ENCODE measurements around the gene ATL1. TPM values are rescaled to one million over a fixed set of nuclear protein-coding genes. Genes with fewer than 3 reads are reported as not detected.
"Not testable (repeated sequence)": the region's sequence is repeated elsewhere in the genome, so short reads cannot be mapped to it uniquely, and the experiment has no call there.

ATL1 gene
- total RNA-seq, 2 experiments from 2014 or later: 0.60 to 1.4 TPM

DNA sequence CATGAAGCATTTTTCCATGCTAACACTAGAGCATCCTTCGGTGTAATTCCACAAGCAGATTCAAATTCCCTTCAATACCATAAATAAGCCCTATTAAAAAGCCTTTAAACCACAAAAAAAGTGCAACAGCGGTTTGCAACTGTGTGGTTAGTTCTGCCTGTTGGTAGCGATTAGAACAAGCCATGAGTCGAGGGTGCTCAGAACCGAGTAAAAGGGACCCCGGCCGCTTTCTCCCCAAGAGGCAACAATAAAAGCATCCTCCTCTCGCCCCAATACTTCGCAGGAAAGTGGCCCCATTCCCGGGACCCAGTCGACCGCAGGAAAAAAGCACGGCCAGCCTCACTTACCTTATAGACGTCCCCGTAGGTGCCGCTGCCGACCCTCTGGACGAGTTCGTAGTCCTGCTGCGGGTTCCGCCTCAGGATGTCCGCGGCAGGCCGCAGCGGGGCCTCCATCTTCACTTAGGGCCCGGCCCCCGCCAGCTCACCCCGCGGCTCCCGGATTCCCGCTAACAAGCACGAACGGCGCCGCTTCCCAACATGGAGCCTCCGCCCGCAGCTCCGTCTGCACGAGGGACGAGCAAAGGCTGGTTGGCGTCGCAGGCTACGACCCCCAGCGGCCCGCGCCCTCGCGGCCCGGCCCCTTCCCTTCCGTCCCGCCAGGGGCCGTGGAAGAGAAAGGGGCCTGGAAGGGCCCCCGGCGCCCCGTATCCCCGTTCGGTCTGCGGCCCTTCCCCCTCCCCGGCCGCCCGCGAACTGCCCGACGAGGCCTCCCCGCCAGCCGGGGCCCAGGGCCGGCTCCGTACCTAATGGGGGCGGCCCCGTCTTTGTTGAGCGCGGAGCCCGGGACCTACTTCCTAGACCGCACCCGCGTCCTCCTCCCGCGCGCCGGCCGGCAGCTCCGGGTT, 28.1 kb upstream of the ATL1 start:
- H3K4me3 Mint-ChIP-seq: peak overlapping the region; percentile 93
- peak; percentile 42 for DNase-seq
- H3K9me3 Mint-ChIP-seq: peaks cover 8% of the 10 kb centered on the region
- H3K27me3 Mint-ChIP-seq: no peaks in the 10 kb centered on the region
- peak overlapping the region; percentile 80 for H3K27ac Mint-ChIP-seq
- H3K4me1 Mint-ChIP-seq: peaks cover 37% of the 10 kb centered on the region
- peaks cover 15% of the 10 kb centered on the region for H3K36me3 Mint-ChIP-seq

DNA sequence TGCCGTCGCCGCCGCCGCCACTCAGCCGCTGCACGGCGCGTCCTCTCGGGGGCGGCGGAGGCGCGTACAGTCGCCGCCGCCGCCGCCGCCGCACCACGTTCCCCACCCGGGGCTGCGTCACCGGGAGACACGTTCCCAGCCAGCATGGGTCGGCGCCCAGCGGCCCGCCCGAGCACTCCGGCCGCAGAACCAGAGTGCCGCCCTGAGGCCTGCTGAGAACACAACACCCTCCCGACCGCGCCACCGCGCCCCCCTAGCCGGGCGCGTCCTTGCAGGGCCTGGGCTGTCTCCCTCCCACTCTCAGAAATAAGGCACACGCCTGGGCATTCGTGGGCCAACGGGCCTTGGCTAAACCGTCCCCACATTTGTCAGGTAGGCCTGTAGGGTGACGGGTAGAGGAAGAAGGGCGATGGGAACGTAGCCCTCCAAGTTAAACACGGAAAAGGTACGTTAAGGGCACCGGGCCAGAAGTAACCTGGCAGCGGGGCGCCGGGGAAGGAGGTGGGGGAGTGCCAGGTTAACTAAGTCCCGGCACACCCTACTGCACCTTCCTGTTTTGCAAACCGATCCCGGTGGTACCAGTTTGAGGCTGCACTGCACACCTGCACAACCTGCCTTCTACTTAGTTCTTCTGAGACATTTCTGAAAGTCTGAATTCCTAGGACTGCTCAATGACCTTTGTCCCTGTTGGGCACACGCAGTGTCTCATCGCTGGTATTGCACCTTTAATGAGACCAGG, 27.3 kb upstream of the ATL1 start, which contains the start of gene MAP4K5:
TSS of gene MAP4K5 (minus strand) at position 68 of the 739 bp plus-strand sequence. CDS start 520 bp downstream, outside the sequence.
- Mint-ChIP-seq H3K9me3 (peaks cover 10% of the 10 kb centered on the region), H3K4me1 (peaks cover 37% of the 10 kb centered on the region), H3K27ac (peak within 1 kb of the TSS; percentile 80), H3K4me3 (peak within 1 kb of the TSS; percentile 93), H3K36me3 (peaks cover 20% of the 10 kb centered on the region), H3K27me3 (no peaks in the 10 kb centered on the region)
- peak; percentile 93 for DNase-seq

DNA sequence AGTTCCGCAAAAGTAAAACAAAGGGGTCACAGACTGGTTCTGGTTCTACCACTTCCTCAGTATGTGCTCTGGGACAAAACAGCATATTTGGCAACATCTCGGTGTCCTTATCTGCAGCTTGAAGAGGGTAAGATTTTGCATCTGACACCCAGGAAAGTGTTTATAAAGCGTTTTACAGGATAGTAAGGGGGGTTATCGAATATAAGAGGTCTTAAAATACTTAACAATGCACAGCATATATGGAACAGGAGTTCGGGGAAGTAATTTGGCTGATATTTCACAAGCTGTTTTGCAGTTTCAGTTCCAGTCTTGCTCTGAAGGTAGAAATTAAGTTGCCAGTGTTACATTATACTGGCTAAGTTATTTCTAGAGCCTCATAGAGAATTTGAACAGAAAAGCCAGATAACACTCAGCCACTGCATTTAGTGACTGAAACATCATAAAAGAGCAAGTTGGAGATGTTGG, 26.7 kb upstream of the ATL1 start:
- Mint-ChIP-seq H3K4me1 (peaks cover 33% of the 10 kb centered on the region), H3K27ac (peak overlapping the region; percentile 78), H3K36me3 (peaks cover 21% of the 10 kb centered on the region), H3K4me3 (peak overlapping the region; percentile 93), H3K27me3 (no peaks in the 10 kb centered on the region), H3K9me3 (peaks cover 16% of the 10 kb centered on the region)
- DNase-seq: no peak

DNA sequence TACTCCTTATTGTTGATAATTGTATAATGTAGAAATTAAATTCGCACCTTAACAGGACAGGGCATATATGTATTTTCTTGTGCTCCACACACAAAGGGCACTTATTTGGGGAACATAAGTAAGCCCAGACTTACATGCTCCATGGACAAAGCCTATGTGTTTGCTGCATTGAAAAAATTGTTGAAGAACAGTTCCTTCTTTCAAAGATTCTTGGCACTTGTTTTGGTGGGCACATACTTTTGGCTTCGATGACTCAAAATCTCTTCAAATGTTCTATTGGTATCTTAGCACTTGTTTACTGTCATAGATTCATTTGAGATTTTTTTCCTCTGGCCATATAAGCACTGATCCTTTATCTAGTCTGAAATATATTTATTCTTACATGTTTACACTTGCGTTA, 26.1 kb upstream of the ATL1 start:
- H3K4me3 Mint-ChIP-seq: no peak overlapping the region
- H3K36me3 Mint-ChIP-seq: peaks cover 21% of the 10 kb centered on the region
- peaks cover 16% of the 10 kb centered on the region for H3K9me3 Mint-ChIP-seq
- H3K27me3 Mint-ChIP-seq: no peaks in the 10 kb centered on the region
- no peak overlapping the region for H3K27ac Mint-ChIP-seq
- H3K4me1 Mint-ChIP-seq: peaks cover 33% of the 10 kb centered on the region
- DNase-seq: no peak

DNA sequence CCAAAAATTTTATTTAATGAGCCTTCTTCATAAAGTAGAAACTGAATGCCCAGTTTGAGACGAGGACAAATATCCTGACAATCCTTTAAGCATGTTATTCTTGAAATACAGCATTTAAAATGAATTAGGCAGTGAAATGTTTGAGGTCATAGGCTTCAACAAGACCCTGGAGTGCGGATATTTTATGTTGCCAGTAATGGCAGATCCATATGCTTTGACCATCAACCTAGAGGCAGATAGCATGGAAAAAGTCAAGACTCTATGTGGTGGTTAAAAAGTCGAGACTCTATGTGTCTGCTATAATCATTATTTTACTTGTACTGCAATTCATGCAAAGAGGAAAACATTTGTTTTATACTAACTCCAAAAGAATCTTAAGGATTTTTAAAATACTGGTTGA, 25.5 kb upstream of the ATL1 start:
- Mint-ChIP-seq H3K36me3 (peaks cover 21% of the 10 kb centered on the region), H3K4me3 (no peak overlapping the region), H3K27ac (no peak overlapping the region), H3K27me3 (no peaks in the 10 kb centered on the region), H3K9me3 (peaks cover 16% of the 10 kb centered on the region), H3K4me1 (peaks cover 29% of the 10 kb centered on the region)
- no peak for DNase-seq

DNA sequence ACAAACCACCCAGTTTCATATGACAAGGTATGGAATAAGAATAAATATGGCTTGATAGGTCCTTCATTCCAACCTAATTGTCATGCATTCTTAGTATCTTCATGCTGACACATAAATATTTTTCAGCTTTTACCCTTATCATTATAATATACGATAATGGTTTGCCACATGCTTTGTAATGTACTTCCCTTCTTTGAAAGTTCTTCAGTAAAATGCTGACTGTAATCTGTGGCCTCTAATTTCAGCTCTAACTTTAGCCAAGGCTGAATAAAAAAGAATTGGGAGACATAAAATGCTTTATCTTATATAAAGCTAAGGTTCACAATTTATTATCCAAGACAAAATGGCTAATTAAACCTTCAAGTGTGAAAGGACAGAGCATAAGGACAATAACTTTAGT, 24.9 kb upstream of the ATL1 start:
- H3K27ac Mint-ChIP-seq: no peak overlapping the region
- no peak overlapping the region for H3K4me3 Mint-ChIP-seq
- H3K27me3 Mint-ChIP-seq: no peaks in the 10 kb centered on the region
- H3K4me1 Mint-ChIP-seq: peaks cover 24% of the 10 kb centered on the region
- DNase-seq: no peak
- H3K36me3 Mint-ChIP-seq: peaks cover 19% of the 10 kb centered on the region
- H3K9me3 Mint-ChIP-seq: peaks cover 16% of the 10 kb centered on the region

DNA sequence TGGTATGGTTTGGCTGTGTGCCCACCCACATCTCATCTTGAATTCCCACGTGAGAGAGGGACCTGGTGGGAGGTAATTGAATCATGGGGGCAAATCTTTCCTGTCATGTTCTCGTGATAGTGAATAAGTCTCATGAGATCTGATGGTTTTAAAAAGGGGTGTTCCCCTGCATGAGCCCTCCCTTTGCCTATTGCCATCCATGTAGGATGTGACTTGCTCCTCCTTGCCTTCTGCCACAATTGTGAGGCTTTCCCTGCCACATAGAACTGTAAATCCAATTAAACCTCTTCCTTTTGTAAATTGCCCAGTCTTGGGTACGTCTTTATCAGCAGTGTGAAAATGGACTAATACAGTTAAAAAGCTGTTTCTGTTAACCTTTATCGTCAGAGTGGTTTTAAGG, 21.9 kb upstream of the ATL1 start:
- H3K27ac Mint-ChIP-seq, H3K27me3 Mint-ChIP-seq, H3K4me3 Mint-ChIP-seq, DNase-seq: not testable (repeated sequence)
- Mint-ChIP-seq H3K36me3 (peaks cover 17% of the 10 kb centered on the region), H3K9me3 (peaks cover 16% of the 10 kb centered on the region), H3K4me1 (peaks cover 17% of the 10 kb centered on the region)

DNA sequence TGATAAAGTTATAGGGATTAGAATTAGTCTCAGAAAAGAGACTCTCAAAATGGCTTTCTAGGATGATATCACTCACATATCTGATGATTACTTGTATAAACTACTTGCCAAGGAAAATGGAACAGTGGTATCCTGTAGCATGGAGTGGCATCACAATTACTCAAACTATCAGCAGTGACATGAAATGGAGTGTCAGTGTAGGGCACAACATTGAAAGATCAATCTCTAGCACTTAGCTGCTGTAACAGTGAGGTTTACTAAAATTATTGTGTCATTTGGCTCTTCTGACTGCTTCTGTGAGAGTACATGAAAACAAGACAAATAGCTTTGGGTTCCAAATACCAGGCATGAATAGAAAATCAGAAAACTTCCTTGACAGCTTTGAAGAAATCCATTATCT, 20.9 kb upstream of the ATL1 start:
- peaks cover 17% of the 10 kb centered on the region for H3K36me3 Mint-ChIP-seq
- H3K27ac Mint-ChIP-seq: no peak overlapping the region
- no peaks in the 10 kb centered on the region for H3K27me3 Mint-ChIP-seq
- H3K9me3 Mint-ChIP-seq: peaks cover 16% of the 10 kb centered on the region
- no peak for DNase-seq
- H3K4me1 Mint-ChIP-seq: peaks cover 13% of the 10 kb centered on the region
- H3K4me3 Mint-ChIP-seq: no peak overlapping the region

DNA sequence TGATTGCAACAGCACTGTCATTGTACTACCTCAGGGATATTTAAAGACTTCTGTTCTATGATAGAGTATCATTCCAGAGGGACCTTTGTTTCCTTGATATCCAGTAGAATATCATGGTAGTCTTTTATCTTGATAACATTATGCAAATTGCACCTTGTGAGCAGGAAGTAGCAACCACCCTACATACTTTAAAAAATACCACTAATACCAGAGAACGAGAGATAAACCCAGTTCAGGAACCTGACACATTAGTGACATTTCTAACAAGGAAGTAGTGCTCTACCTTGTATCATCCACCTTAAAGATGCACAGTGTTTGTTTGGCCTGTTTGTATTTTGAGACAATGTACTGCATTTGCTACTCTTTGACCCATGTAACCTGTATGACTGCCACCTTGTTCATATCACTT, 18.8 kb upstream of the ATL1 start:
- Mint-ChIP-seq H3K4me3 (no peak overlapping the region), H3K36me3 (peaks cover 14% of the 10 kb centered on the region), H3K27me3 (no peaks in the 10 kb centered on the region), H3K4me1 (peaks cover 13% of the 10 kb centered on the region), H3K9me3 (peaks cover 13% of the 10 kb centered on the region), H3K27ac (no peak overlapping the region)
- DNase-seq: no peak

DNA sequence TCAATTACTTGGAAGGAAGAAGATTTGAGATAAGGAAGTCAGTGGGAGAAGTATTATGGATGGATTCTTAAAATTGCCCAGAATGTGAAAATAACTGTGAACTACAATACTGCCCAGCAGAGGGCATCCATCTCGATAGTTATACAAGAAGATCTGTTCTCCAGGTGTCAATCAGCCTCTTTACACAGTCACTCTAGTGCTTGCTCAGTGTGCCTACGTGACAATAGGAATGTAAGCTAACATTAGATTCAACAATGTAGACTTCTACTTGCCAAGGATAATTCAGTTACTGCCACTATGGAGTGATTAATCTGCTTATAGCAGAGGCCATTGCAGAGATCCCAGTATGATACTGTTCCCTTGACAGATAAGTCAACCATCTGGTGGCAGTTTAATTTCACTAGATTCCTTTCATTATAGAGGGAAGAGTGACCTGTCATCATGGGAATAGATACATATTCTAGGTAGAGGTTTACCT, 17.0 kb upstream of the ATL1 start:
- no peak overlapping the region for H3K4me3 Mint-ChIP-seq
- peaks cover 3% of the 10 kb centered on the region for H3K36me3 Mint-ChIP-seq
- H3K27ac Mint-ChIP-seq: no peak overlapping the region
- H3K27me3 Mint-ChIP-seq: no peaks in the 10 kb centered on the region
- peaks cover 5% of the 10 kb centered on the region for H3K9me3 Mint-ChIP-seq
- peaks cover 13% of the 10 kb centered on the region for H3K4me1 Mint-ChIP-seq
- DNase-seq: no peak

DNA sequence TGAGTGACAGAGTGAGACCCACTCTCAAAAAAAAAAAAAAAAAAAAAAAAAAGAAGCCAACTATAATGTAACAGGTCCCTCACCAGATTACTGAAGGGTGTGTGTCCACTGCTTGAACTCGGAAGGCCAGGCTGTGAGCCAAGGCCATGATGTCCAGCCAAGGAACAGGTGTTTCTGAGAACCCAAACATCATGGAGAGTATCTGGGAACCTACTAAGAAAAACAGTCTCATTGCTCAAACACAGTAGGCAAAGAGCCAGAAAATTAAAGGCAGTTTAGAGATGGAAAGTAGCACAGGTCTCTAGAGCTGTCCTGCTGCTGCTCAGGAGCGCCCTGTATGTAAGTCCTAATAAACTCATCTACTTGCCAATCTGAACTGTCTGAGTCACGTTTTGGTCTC, 15.0 kb upstream of the ATL1 start:
- H3K27ac Mint-ChIP-seq: no peak overlapping the region
- no peak for DNase-seq
- peaks cover 13% of the 10 kb centered on the region for H3K4me1 Mint-ChIP-seq
- H3K27me3 Mint-ChIP-seq: no peaks in the 10 kb centered on the region
- H3K9me3 Mint-ChIP-seq: peaks cover 2% of the 10 kb centered on the region
- H3K4me3 Mint-ChIP-seq: no peak overlapping the region
- no peaks in the 10 kb centered on the region for H3K36me3 Mint-ChIP-seq

DNA sequence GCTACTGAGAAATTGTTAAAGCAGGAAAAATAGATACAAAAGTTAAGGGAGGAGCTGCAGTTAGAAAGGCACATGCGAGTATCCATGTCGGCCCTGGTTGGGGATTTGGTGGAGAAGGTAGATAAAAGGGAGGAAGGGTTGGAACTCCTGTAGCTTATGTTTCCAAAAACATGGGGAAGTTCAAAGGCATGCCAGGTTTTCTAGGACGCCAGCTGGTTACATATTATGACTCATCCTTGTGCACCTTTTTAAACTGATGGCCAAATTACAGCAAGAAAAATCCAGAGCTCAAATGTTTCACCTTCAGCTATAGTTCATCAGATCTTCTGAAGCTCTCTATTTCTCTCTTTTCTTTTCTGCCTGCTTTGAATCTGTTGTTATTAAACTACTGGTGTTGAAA, 14.3 kb upstream of the ATL1 start:
- peaks cover 13% of the 10 kb centered on the region for H3K4me1 Mint-ChIP-seq
- H3K9me3 Mint-ChIP-seq: peaks cover 2% of the 10 kb centered on the region
- peaks cover under 1% of the 10 kb centered on the region for H3K27me3 Mint-ChIP-seq
- H3K27ac Mint-ChIP-seq: no peak overlapping the region
- H3K4me3 Mint-ChIP-seq: no peak overlapping the region
- no peaks in the 10 kb centered on the region for H3K36me3 Mint-ChIP-seq
- DNase-seq: no peak

DNA sequence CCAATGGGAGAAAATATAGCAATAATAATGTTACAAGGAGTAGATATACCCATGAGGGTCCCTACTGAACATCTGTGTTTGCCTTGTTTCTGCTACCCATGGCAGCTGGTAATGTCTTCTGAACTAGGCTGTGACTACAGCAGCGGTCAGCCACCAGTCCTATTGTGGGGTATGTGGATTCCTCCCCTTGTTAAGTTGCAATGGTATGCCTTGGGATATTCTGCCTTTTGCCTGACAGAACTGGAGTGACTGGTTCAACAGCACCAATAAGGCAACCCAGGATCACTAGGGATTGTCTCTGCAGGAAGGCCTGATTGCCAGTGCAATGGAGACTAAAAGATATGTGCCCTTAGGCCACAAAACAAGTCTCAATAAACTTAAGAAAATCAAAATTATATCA, 9.7 kb upstream of the ATL1 start:
- Mint-ChIP-seq H3K36me3 (peaks cover 2% of the 10 kb centered on the region), H3K9me3 (peaks cover 20% of the 10 kb centered on the region), H3K27me3 (peaks cover 33% of the 10 kb centered on the region), H3K27ac (no peak overlapping the region), H3K4me1 (no peaks in the 10 kb centered on the region), H3K4me3 (no peak overlapping the region)
- DNase-seq: no peak

DNA sequence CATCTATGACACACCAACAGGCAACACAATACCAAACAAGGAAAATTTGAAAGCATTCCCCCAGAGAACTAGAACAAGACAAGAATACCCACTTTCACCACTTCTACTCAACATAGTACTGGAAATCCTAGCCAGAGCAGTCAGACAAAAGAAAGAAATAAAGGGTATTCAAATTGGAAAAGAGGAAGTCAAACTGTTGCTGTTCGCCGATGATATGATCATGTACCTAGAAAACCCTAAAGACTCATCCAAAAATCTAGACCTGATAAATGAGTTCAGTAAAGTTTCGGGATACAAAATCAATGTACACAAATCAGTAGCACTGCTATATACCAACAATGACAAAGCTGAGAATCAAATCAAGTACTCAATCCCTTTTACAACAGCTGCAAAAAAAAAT, 8.1 kb upstream of the ATL1 start:
- Mint-ChIP-seq H3K27ac (no peak overlapping the region), H3K4me3 (no peak overlapping the region), H3K4me1 (no peaks in the 10 kb centered on the region), H3K9me3 (peaks cover 20% of the 10 kb centered on the region), H3K36me3 (peaks cover 2% of the 10 kb centered on the region), H3K27me3 (peaks cover 44% of the 10 kb centered on the region)
- DNase-seq: no peak

DNA sequence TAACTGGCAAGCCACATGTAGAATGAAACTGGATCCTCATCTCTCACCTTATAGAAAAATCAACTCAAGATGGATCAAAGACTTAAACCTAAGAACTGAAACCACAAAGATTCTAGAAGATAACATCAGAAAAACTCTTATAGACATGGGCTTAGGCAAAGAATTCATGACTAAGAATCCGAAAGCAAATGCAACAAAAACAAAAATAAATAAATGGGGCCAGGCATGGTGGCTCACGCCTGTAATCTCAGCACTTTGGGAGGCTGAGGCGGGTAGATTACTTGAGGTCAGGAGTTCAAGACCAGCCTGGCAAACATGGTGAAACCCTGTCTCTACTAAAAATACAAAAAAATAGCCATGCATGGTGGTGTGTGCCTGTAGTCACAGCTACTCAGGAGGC, 7.1 kb upstream of the ATL1 start:
- not testable (repeated sequence) for H3K36me3 Mint-ChIP-seq
- peaks cover 54% of the 10 kb centered on the region for H3K27me3 Mint-ChIP-seq

More for the DNA sequence above, 7.1 kb upstream of the ATL1 start:
- H3K4me3 Mint-ChIP-seq, H3K4me1 Mint-ChIP-seq, DNase-seq, H3K27ac Mint-ChIP-seq: not testable (repeated sequence)
- H3K9me3 Mint-ChIP-seq: peaks cover 18% of the 10 kb centered on the region

Data from activated naive CD8-positive, alpha-beta T cell treated with anti-CD3 and anti-CD28 coated beads for 36 hours (primary cell).